Measurements from ENCODE around the gene MYLK3.

GRCh38 chr16:46688101-46688653, 60.0 kb downstream of the MYLK3 start:
- no peak for TF ChIP-seq CTCF (IDR thresholded peaks at IDR 0.05)
- no peak for TF ChIP-seq POLR2A (IDR thresholded peaks at IDR 0.05)
